GM13976 (cell line): Measurements from ENCODE around the gene GAPDH.
"Not testable (repeated sequence)": the region's sequence is repeated elsewhere in the genome, so short reads cannot be mapped to it uniquely, and the experiment has no call there.

Experiments
- DNase-seq: peaks from one replicate; pipeline ENCODE4 v3.0.0; 2012; ENCODE audit warnings: low spot score
- in situ Hi-C: fragments of 300-500 bp; cut with MboI; formaldehyde crosslinking; loops from one replicate; pipeline ENCODE4 v1.12.0; 2022; ENCODE audit warnings: low sequenced_read_pairs, mixed read lengths, inconsistent platforms; ENCODE audit not compliant: unreplicated experiment
- TF ChIP-seq, protein P1 (sequence below): IDR thresholded peaks from 2 replicates; pipeline ENCODE4 v1.5.1; 2012; ENCODE audit warnings: borderline replicate concordance, mild to moderate bottlenecking; ENCODE audit not compliant: insufficient read depth; ENCODE audit errors: extremely low read depth, missing control alignments, control extremely low read depth

GAPDH gene

DNA sequence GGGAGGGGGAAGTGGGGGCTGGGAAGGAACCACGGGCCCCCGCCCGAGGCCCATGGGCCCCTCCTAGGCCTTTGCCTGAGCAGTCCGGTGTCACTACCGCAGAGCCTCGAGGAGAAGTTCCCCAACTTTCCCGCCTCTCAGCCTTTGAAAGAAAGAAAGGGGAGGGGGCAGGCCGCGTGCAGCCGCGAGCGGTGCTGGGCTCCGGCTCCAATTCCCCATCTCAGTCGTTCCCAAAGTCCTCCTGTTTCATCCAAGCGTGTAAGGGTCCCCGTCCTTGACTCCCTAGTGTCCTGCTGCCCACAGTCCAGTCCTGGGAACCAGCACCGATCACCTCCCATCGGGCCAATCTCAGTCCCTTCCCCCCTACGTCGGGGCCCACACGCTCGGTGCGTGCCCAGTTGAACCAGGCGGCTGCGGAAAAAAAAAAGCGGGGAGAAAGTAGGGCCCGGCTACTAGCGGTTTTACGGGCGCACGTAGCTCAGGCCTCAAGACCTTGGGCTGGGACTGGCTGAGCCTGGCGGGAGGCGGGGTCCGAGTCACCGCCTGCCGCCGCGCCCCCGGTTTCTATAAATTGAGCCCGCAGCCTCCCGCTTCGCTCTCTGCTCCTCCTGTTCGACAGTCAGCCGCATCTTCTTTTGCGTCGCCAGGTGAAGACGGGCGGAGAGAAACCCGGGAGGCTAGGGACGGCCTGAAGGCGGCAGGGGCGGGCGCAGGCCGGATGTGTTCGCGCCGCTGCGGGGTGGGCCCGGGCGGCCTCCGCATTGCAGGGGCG lies at the start of gene GAPDH:
GAPDH (plus strand) TSS at position 595 of the 772 bp plus-strand sequence. CDS start 316 bp downstream, outside the sequence.
- TF ChIP-seq, protein P1, sequence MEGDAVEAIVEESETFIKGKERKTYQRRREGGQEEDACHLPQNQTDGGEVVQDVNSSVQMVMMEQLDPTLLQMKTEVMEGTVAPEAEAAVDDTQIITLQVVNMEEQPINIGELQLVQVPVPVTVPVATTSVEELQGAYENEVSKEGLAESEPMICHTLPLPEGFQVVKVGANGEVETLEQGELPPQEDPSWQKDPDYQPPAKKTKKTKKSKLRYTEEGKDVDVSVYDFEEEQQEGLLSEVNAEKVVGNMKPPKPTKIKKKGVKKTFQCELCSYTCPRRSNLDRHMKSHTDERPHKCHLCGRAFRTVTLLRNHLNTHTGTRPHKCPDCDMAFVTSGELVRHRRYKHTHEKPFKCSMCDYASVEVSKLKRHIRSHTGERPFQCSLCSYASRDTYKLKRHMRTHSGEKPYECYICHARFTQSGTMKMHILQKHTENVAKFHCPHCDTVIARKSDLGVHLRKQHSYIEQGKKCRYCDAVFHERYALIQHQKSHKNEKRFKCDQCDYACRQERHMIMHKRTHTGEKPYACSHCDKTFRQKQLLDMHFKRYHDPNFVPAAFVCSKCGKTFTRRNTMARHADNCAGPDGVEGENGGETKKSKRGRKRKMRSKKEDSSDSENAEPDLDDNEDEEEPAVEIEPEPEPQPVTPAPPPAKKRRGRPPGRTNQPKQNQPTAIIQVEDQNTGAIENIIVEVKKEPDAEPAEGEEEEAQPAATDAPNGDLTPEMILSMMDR: no peak
- in situ Hi-C loops: no loop called here
- DNase-seq: peak; percentile 96

- no peak for DNase-seq
- TF ChIP-seq, protein P1: no peak
- in situ Hi-C loops: no loop called here
These were observed 46.1 kb upstream of the GAPDH start for GRCh38 chr12:6488240-6488639.

GRCh38 chr12:6489449-6489848 lies 44.9 kb upstream of the GAPDH start:
- in situ Hi-C loops: no loop called here
- TF ChIP-seq, protein P1: no peak
- DNase-seq: no peak

- DNase-seq, in situ Hi-C loops: not testable (repeated sequence)
These were observed 43.6 kb upstream of the GAPDH start for GRCh38 chr12:6490673-6491072.

DNA sequence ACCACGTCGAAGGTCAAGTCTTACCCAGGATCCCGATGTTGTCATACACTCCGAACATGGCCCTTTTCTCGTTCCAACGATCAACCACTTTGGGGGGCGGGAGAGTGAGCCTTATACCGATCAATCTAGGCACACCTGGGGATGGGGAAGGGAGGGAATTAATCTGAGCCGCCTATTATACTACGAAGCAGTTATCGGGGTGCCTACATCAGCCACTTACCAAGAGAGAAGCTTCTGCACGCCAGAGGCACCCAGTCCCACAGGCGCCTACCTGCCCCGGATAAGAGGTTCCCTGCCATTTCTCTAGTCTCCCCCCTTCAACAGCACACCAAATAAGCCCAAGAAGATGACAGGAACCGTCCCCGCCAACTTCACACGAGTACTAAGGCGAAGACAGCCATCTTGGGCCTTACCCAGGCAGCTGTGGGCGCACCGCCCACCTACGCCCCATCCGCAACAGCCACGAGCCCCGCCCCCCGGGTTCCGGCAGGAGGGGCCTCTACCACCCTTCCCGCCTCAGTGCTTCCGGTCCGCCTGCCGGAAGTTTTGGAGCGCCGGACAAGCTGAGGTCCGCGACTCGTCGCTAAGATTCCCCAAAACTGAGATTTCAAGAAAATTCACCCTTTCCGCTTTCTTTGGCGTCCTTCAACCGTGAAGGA lies 41.4 kb upstream of the GAPDH start, which contains the start of gene MRPL51:
MRPL51 (minus strand) TSS at position 425 of the 659 bp plus-strand sequence; CDS start at position 299, 126 bp downstream.
- TF ChIP-seq, protein P1: no peak
- peak; percentile 93 for DNase-seq
- in situ Hi-C loops: no loop called here

DNA sequence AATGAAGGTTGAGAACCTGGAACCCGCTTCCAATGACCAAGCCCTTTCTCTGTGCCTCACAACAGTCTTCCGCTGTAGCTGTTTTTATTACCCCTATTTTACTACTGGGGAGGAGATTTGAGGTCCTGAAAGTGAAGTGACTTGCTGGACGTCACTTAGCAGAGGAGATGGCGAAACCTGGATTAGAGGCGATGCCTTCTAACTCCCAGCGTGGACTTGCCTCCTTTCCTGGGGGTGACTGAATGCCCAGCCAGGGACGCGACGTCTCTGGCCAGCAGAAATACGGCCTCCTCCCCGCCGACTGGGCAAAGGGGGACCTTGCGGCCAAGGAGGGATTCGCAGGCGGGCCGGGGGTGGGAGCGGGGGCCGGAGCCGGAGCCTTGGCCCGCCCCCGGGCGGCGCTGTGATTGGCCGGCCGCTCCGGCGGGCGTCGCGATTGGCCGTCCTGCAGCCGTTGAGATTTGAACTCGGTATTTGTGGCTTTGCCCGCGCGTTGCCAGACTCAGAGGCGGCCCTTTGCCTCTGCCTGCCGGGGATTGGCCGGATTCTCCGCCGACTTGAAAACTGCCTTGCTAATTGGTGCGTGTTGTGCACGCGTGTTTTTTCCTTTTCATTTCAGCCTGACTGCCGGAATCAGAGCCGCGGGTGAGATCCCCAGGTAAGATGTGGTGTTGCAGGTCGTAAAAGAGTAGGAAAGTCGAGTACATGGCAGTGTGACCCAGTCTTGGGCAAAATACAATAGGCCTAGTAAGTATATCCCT lies 40.6 kb upstream of the GAPDH start, which contains the start of gene NCAPD2:
NCAPD2 (plus strand) TSS at position 606 of the 761 bp plus-strand sequence. CDS start 997 bp downstream, outside the sequence.
- DNase-seq: peak; percentile 95
- in situ Hi-C loops: no loop called here
- TF ChIP-seq, protein P1: no peak

DNA sequence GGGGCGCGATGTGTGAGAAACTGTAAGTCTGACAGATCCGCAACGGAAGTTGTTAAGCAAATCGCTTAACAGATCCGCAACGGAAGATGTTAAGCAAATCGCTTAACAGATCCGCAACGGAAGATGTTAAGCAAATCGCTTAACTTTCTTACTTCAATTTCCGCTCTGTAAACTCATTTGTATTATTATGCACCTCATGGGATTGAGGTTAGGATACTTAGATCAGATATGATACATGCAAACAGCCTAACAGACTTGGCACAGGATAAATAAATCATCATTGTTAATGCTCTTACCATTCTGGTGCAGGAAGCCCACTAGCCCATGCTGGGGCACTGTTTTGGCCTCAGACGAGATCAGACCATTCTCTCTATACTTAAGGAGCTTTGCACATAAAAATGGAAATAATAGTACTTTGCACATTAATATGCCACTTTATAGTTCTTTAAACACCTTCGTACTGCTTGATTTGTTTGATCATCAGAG lies 40.0 kb upstream of the GAPDH start:
- no peak for DNase-seq
- in situ Hi-C loops: no loop called here
- TF ChIP-seq, protein P1: no peak
